NCI-H1048 (cell line): ENCODE data around the gene LAT.
"Not testable (repeated sequence)": the region's sequence is repeated elsewhere in the genome, so short reads cannot be mapped to it uniquely, and the experiment has no call there.

Source experiments
- DNase-seq: peaks from one replicate; lab custom pipeline; 2025; lab: John Stamatoyannopoulos, UW

LAT gene, protein sequence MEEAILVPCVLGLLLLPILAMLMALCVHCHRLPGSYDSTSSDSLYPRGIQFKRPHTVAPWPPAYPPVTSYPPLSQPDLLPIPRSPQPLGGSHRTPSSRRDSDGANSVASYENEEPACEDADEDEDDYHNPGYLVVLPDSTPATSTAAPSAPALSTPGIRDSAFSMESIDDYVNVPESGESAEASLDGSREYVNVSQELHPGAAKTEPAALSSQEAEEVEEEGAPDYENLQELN

DNA sequence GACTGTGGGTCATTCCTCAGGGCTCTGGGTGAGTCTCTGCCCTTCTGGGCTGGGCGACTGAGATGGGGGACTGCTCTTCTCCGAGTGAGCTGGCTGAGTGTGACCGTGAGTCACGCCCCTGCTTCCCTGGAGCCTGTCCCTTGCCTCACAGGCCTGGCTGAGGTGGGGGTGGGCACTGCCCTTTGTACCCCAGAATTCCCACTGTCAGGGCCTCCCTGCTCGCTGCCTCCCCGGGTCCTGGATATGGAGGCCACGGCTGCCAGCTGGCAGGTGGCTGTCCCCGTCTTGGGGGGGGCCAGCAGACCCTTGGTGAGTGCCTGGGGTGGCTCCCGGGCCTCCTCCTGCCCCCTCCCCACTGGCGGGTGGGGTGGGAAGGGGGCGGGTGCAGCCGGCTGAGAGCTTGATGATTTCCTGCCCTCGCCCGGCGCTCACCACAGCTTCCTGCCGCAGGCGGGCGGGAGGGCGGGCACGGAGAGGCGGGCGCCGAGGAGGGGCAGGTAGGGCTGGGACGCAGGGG is at the start of gene LAT:
Gene LAT, plus strand, starts transcription at position 434 of the 517 bp plus-strand sequence. CDS start 366 bp downstream, outside the sequence.
- no peak for DNase-seq

DNA sequence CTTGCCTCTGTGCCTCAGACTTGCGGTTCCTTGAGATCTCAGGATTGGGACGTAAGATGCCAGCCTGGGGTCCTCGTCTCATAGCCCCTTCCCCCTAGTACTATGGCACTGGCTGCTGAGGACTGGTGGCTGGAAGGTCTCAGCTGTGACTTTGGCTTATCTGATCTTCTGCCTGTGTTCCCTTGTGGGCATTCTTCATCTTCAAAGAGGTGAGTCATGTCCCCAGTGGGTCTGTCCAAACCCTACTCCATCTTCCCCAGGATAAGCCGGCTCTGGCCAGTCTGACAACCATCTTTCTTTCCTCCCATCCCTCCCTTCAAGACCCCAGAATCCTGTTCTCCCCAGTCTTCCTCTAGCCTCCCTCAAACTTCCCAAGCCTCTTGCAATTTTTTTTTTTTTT is 49.5 kb upstream of the LAT start:
- no peak for DNase-seq

DNA sequence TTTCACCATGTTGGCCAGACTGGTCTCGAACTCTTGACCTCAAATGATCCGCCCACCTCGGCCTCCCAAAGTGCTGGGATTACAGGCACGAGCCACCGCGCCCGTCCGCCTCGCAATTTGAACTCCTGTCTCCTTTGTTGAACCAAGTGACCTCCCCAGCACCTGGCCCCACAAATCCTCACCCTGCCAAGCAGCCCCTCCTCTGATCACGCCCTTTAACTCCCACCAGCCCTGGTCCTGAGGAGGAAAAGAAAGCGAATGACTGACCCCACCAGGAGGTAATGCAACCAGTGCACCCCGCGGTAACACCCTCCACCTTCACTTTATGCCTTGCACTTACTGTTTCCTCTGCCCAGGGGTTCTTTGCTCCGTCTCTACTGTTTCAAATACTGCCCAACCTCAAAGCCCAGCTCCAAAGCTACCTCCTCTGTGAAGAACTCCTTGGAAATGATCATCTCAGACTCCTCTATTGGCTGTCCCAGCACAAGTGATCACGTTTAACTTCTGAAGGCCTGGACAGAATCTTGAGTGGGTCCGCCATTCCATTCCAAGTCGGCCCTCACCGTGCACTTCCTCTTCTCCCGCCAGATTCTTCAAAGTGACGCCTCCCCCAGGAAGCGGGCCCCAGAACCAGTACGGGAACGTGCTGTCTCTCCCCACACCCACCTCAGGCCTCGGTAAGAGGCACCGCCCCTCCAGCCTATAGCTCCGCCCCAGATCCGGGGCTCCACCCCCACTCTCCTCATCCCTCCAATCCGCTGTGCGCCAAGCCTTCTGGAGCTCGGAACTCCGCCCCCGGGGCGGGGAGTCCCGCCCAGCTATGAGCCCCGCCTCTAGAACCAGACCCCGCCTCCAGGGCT is 48.7 kb upstream of the LAT start:
- DNase-seq, result peak; percentile 45

DNA sequence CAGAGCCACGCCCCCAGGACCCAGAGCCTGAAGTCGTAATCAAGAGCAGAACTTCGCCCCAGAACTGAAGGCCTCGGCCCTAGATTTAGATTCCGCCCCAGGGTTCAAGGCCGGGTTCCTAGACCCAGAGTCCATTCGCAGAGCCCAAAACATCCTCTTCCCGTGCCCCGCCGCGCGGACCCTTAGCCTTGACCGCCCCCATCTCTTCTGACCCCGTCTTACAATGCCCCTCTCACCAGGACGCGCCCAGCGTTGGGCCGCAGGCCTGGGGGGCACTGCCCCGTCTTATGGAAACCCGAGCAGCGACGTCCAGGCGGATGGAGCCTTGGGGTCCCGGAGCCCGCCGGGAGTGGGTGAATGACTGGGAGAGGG is 48.1 kb upstream of the LAT start:
- DNase-seq, result no peak

DNA sequence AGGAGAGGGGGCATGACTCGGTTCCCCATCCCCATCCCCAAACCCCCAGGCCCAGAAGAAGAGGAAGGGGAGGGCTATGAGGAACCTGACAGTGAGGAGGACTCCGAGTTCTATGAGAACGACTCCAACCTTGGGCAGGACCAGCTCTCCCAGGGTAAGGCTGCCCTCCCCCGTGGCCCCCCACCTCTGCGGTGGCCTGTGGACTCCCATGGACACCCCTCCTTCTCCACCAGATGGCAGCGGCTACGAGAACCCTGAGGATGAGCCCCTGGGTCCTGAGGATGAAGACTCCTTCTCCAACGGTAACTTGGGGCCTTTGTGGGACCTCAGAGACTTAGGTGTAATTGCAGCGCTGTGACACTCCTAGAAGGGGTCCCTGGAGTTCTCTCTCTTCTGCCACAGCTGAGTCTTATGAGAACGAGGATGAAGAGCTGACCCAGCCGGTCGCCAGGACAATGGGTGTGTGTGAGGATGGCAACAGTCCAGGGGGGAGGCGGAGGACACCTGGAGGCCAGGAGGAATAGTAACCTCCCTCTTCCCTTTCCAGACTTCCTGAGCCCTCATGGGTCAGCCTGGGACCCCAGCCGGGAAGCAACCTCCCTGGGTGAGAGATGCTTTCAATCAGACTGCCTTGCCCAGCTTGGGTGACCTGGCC is 47.5 kb upstream of the LAT start:
- DNase-seq, result no peak

DNA sequence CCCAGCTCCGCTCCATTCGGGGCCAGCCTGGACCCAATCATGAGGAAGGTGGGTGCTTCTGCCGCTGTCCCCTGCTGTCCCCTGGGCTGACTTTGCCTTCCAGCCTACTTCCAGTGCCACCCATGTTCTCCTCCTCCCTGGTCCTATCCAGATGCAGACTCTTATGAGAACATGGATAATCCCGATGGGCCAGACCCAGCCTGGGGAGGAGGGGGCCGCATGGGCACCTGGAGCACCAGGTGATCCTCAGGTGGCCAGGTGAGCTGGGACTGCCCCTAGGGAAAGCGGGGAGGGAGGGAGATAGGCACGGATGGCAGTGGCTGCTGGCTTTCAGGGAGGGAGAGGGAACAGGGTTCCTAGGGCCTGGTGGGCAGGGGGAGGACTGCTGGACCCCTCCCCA is 46.1 kb upstream of the LAT start:
- no peak for DNase-seq

DNA sequence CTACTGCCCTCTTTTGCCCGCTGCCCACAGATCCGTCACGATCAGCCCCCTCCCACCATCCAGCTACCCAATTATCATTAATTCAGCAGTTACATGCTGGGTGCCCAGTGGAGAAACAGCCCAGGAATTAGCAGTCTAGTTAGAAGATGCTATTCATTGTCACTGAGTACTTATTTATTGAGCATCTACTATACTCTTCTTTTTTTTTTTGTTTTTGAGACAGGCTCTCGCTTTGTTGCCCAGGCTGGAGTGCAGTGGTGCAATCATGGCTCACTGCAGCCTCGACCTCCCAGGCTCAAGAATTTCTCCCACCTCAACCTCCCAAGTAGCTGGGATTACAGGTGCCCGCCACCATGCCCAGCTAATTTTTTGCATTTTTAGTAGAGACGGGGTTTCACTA is 45.0 kb upstream of the LAT start:
- DNase-seq, result not testable (repeated sequence)

DNA sequence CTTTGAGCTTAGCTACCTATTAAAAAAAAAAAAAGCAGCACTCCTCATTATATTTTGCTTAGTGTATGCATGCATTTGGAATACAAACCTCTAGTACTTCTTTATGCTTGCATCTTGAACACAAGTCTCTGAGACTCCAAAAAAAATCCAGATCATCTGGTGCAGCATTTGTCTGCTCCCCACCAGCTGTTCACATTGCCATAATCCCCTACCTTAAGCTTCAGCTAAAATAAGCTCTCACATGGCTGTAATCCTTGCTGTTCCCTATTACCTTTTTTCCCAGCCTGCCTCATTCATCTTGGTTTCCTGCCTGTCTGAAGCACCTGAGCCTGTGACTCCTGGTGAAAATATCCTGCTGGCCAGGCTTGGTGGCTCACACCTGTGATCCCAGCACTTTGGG is 41.6 kb upstream of the LAT start:
- DNase-seq, result no peak

DNA sequence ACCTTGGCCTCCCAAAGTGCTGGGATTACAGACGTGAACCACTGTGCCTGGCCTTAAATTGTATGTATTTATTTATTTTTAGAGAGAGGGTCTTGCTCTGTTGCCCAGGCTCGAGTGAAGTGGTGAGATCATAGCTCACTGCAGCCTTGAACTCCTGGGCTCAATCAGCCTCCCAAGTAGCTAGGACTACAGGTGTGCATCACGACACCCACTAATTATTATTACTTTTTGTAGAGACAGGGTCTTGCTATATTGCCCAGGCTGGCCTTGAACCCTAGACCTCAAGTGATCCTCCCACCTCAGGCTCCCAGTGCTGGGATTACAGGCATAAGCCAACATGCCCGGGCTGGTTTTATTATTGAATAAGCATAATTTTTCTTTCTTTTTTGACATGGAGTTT is 38.2 kb upstream of the LAT start:
- DNase-seq, result no peak

DNA sequence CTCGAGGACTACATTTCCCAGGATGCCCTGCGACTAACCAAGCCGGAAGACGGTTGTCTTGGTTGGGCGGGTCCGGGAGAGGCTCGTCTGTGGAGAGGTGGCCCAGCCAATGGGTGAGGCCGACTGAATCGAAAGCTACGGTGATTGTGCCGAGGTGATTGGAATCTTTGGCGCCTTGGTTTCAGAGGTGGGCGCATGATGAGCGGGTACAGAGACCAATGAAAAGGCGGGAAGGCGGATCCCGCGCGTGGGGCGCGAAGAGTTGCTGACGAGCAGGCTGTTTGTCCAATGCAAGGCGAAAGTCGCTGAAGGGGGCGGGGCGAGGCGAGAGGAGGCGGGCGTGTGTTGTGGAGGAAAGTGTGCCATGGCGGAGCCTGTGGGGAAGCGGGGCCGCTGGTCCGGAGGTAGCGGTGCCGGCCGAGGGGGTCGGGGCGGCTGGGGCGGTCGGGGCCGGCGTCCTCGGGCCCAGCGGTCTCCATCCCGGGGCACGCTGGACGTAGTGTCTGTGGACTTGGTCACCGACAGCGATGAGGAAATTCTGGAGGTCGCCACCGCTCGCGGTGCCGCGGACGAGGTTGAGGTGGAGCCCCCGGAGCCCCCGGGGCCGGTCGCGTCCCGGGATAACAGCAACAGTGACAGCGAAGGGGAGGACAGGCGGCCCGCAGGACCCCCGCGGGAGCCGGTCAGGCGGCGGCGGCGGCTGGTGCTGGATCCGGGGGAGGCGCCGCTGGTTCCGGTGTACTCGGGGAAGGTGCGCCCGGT is 34.0 kb upstream of the LAT start, which contains the start of gene NFATC2IP:
Gene NFATC2IP, plus strand, starts transcription at position 290 of the 762 bp plus-strand sequence. Its CDS starts 75 bp downstream, at position 365.
- DNase-seq, result peak; percentile 94

DNA sequence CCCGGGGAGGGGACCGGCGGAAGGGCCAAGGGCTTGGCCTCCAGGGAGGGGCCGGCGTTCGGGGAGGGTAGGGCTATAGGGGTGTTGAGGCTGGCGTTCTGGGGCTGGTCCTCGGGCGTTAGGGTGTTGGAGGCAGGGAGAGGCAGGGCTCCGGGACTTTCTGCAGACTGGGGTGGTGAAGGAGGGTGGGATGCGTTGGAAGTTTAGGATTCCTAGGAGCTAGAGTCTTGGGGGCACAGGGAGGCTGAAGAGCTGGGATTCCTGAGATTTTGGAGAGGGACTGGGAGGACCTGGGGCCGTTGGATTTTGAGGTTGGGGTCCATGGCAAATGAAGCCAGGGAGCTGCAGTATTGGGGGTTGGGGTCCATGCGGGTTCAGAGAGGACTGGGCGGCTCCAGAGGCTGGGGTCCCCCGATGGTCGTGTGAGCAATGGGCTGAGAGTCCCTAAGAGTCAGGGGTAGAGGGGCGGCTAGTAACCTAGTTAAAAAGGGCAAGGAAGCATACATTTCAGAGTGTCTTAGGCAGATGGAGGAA is 33.4 kb upstream of the LAT start:
- no peak for DNase-seq

DNA sequence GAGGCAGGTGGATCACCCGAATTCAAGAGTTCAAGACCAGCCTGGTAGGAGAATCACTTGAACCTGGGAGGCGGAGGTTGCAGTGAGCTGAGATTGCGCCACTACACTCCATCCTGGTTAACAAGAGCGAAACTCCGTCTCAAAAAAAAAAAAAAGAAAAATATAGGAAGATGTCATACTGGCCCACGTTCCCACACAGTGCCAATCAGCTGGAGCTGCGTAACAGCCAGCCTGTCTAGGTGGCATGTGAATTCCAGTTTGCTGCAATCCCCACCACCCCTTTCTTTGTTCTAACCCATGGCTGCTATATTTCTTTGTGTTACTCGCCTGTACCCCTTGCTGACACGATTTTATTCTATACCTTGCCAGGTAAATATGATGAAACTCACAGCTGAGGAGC is 26.6 kb upstream of the LAT start:
- DNase-seq, result no peak

DNA sequence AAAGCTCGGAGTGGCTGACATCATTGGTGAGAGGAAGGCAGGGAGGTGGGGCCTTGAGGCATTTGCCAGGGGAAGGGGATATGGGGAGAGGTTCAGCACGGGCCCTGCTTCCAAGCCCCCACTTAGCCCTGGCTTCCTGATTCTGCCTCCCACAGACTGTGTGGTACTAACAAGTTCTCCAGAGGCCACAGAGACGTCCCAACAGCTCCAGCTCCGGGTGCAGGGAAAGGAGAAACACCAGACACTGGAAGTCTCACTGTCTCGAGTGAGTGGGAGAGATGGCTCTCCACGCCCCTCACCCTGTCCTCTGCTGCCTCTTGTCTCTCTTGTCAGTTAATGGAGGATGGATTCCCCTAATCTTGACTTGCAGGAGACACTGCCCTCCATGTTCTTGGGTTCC is 26.0 kb upstream of the LAT start:
- no peak for DNase-seq

DNA sequence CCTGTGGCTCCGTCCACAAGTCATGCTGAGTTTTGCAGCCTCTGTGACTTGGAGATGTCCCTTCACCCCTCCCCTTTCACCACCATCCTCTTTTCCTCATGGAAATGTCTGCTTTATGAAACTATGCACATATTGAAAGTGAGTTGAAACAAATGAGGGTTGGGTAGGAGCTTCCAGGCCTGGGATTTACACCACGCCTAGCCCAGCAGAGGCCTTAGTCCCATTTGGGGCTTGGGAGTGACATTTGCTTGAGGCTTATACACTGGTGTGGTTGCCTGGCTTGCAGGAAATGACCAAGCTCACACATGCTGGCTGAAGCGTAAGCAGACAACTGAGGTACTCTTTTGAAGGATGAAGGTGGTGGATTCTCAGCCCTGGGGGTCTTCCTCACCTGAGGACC is 20.8 kb upstream of the LAT start:
- no peak for DNase-seq

DNA sequence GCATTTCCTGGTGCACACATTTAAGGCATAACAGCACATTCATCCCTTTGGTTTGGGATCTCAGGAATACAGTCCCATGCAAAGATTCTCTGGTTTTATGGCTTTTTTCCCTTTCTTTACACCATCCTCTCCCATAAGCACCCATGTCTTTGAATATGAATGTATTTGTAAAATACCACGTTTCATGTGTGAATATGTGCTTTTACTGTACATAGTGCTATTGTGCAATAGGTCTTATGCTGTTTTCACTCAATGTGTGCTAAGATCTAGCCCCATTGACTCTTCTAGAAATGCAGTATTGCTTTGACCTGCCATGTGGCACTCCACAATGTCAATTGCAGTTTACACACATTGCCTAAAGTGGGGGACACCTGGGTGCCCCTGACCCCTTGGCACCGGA is 20.4 kb upstream of the LAT start:
- no peak for DNase-seq

DNA sequence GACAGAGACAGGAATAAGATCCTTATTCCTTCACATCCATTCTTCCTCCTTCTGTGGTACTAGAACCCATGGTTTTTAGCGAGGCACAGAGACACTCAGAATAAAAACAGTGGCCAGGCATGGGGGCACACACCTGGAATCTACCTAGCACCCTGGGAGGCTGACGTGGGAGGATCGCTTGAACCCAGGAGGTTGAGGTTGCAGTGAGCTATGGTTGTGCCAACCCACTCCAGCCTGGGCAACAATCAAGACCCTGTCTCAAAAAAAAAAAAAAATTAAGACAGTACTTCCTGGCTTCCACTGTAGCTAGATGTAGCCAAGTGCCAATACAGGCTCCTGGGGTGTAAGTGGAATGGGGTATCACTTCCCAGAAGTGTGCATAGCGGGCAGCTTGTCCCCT is 17.7 kb upstream of the LAT start:
- no peak for DNase-seq

DNA sequence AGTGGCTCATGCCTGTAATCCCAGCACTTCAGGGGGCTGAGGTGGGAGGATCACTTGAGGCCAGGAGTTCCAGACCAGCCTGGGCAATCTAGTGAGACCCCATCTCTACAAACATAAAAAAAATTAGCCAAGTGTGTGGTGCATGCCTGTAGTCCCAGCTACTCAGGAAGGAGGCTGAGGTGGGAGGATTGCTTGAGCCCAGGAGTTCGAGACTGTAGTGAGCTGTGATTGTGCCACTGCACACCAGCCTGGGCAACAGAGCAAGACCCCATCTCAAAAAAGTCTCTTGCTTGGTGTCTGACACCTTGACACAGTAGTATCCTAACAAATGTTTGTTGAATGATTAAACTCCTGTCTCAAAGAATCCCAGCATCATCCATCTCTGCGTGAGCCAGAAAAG is 15.2 kb upstream of the LAT start:
- DNase-seq, result not testable (repeated sequence)

DNA sequence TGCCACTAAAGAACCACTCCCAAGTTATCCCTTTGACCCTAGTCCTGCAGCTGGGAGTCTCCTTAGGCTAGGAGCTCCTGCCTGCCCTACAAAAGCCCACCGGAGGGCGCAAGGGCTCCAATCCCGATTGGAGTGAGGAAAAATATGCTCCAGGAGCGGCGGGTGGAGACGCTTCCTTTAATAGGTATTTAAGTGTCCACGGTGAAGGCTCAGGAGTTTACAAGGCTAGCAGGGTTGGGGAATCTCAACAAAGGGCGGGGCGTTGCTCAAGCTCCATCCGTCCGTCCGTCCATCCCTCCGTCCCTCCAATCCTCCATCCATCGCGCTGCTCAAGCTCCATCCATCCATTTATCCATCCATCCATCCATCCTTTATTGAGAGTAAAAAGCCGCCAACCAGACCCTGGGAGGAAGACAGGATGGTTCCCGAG is 10.8 kb upstream of the LAT start:
- no peak for DNase-seq

DNA sequence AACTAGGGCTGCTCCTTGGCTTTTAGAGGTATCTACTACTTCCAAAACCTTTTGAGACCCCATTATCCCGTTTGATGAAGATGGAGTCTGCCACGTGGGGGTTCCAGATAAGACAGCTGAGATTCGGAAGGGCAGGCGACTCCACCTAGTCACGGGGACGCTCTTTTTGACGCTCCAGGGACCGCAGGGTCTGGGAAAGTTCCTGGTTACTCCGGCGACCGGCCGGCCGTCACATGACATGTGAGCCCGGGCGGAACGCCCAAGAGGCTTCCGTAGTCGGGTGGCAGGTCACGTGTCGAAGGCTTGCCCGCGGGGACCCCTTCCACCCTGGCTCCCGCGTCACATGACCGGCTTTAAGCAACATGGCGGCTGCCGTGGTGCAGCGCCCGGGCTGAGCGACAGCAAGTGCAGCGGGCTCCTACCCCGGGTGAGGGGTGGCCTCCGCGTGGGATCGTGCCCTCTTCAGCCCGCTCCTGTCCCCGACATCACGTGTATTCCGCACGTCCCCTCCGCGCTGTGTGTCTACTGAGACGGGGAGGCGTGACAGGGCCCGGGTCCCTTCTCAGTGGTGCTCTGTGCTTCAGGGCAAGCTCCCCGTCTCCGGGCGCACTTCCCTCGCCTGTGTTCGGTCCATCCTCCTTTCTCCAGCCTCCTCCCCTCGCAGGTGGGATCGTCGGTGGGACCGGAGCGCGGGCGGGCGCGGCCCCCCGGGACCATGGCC is 10.3 kb upstream of the LAT start, which contains the start of gene SPNS1:
Gene SPNS1, plus strand, starts transcription at position 342 of the 721 bp plus-strand sequence. Its CDS starts 374 bp downstream, at position 716.
- peak; percentile 83 for DNase-seq

DNA sequence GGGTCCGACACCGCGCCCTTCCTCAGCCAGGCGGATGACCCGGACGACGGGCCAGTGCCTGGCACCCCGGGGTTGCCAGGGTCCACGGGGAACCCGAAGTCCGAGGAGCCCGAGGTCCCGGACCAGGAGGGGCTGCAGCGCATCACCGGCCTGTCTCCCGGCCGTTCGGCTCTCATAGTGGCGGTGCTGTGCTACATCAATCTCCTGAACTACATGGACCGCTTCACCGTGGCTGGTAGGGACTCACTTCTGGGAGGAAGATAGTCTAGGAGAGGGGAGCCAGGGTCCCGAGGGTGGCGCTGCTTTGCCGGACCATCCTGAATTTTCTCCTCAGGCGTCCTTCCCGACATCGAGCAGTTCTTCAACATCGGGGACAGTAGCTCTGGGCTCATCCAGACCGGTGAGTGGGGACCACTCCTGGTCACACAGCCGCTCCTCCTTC is 9.7 kb upstream of the LAT start:
- no peak for DNase-seq
